HAP-1 (cell line): ENCODE results near the gene ARHGAP6.
A peak's percentile ranks its signal among the peaks of the same experiment; 100 is the strongest.
"Not testable (repeated sequence)": the region's sequence is repeated elsewhere in the genome, so short reads cannot be mapped to it uniquely, and the experiment has no call there.

Experiments
- DNase-seq, 2 experiments: peaks; one replicate each; pipeline ENCODE4 v3.0.0-alpha.2; 2016 to 2020; ENCODE audit warnings: low spot score in 2 of 2
- H3K27me3 ChIP-seq: fragments of 250-450 bp; sonication (Bioruptor Pico); 2 replicates; pipeline ENCODE4 v1.5.1; 2020; ENCODE audit warnings: low read depth, mild to moderate bottlenecking, moderate library complexity
- H3K36me3 ChIP-seq: fragments of 250-450 bp; sonication (Bioruptor Pico); replicated peaks from 2 replicates; pipeline ENCODE4 v1.5.1; 2020; ENCODE audit warnings: mild to moderate bottlenecking
- H3K4me1 ChIP-seq: fragments of 250-450 bp; sonication (Bioruptor Pico); 2 replicates; pipeline ENCODE4 v1.5.1; 2020; ENCODE audit warnings: mild to moderate bottlenecking
- H3K4me3 ChIP-seq: fragments of 250-450 bp; sonication (Bioruptor Pico); 2 replicates; pipeline ENCODE4 v1.5.1; 2020; ENCODE audit warnings: mild to moderate bottlenecking, moderate library complexity
- H3K9me3 ChIP-seq: fragments of 250-450 bp; sonication (Bioruptor Pico); 2 replicates; pipeline ENCODE4 v1.5.1; 2020; ENCODE audit warnings: mild to moderate bottlenecking, moderate library complexity
- in situ Hi-C: fragments of 300-500 bp; cut with MboI; formaldehyde crosslinking; loops from 3 replicates; pipeline ENCODE4 v1.14.3; 2020; ENCODE audit warnings: low sequenced_read_pairs, inconsistent platforms, mixed read lengths

ARHGAP6 gene

GRCh38 chrX:11578301-11578700, 87.4 kb downstream of the ARHGAP6 start:
- H3K4me3 ChIP-seq, in situ Hi-C loops, H3K27me3 ChIP-seq, H3K36me3 ChIP-seq, DNase-seq, H3K4me1 ChIP-seq, H3K9me3 ChIP-seq: not testable (repeated sequence)

GRCh38 chrX:11577603-11578002, 88.1 kb downstream of the ARHGAP6 start:
- Histone ChIP-seq H3K4me3 (no peak overlapping the region), H3K9me3 (no peaks in the 10 kb centered on the region; the same call in 1 of the 2 replicates), H3K4me1 (no peaks in the 10 kb centered on the region), H3K36me3 (no peaks in the 10 kb centered on the region), H3K27me3 (no peaks in the 10 kb centered on the region)
- no peak for DNase-seq
- in situ Hi-C loops = no loop called here

GRCh38 chrX:11575332-11575731, 90.4 kb downstream of the ARHGAP6 start:
- no peak for DNase-seq
- Histone ChIP-seq H3K9me3 (no peaks in the 10 kb centered on the region; the same call in 1 of the 2 replicates), H3K27me3 (no peaks in the 10 kb centered on the region), H3K36me3 (no peaks in the 10 kb centered on the region), H3K4me1 (no peaks in the 10 kb centered on the region), H3K4me3 (no peak overlapping the region)
- in situ Hi-C loops = no loop called here

GRCh38 chrX:11567528-11568220, 98.0 kb downstream of the ARHGAP6 start:
- no peaks in the 10 kb centered on the region for H3K9me3 ChIP-seq
- in situ Hi-C loops = no loop called here
- H3K4me3 ChIP-seq = no peak overlapping the region
- H3K4me1 ChIP-seq = peaks cover 35% of the 10 kb centered on the region
- H3K27me3 ChIP-seq = no peaks in the 10 kb centered on the region
- no peak for DNase-seq
- H3K36me3 ChIP-seq = no peaks in the 10 kb centered on the region

- H3K4me1 ChIP-seq = peaks cover 43% of the 10 kb centered on the region
- in situ Hi-C loops = no loop called here
- no peaks in the 10 kb centered on the region for H3K36me3 ChIP-seq
- no peaks in the 10 kb centered on the region for H3K27me3 ChIP-seq
- no peak overlapping the region for H3K4me3 ChIP-seq
- H3K9me3 ChIP-seq = no peaks in the 10 kb centered on the region
- DNase-seq = peak in 1 of 2 experiments; percentile 48
Measured at GRCh38 chrX:11566789-11567188, 98.9 kb downstream of the ARHGAP6 start.

GRCh38 chrX:11566173-11566572, 99.5 kb downstream of the ARHGAP6 start:
- Histone ChIP-seq H3K9me3 (no peaks in the 10 kb centered on the region), H3K4me3 (no peak overlapping the region), H3K27me3 (no peaks in the 10 kb centered on the region), H3K4me1 (peaks cover 50% of the 10 kb centered on the region), H3K36me3 (no peaks in the 10 kb centered on the region)
- peak; percentile 71 to 100 for DNase-seq
- in situ Hi-C loops = no loop called here

- H3K9me3 ChIP-seq = no peaks in the 10 kb centered on the region
- no peak overlapping the region for H3K4me3 ChIP-seq
- no peaks in the 10 kb centered on the region for H3K36me3 ChIP-seq
- peaks cover 62% of the 10 kb centered on the region for H3K4me1 ChIP-seq
- in situ Hi-C loops = no loop called here
- no peak for DNase-seq
- no peaks in the 10 kb centered on the region for H3K27me3 ChIP-seq
Measured at GRCh38 chrX:11564546-11564945, 101.2 kb downstream of the ARHGAP6 start.

- in situ Hi-C loops = no loop called here
- no peaks in the 10 kb centered on the region for H3K9me3 ChIP-seq
- H3K4me3 ChIP-seq = no peak overlapping the region
- H3K4me1 ChIP-seq = peaks cover 62% of the 10 kb centered on the region
- DNase-seq = peak in 1 of 2 experiments; percentile 39
- no peaks in the 10 kb centered on the region for H3K27me3 ChIP-seq
- H3K36me3 ChIP-seq = no peaks in the 10 kb centered on the region
Measured at GRCh38 chrX:11562570-11562969, 103.2 kb downstream of the ARHGAP6 start.

GRCh38 chrX:11558972-11559371, 106.7 kb downstream of the ARHGAP6 start:
- Histone ChIP-seq H3K9me3 (no peaks in the 10 kb centered on the region), H3K4me3 (no peak overlapping the region), H3K4me1 (peaks cover 38% of the 10 kb centered on the region), H3K27me3 (no peaks in the 10 kb centered on the region), H3K36me3 (no peaks in the 10 kb centered on the region)
- in situ Hi-C loops = no loop called here
- DNase-seq = peak in 1 of 2 experiments; percentile 70

- Histone ChIP-seq H3K4me3 (no peak overlapping the region), H3K36me3 (no peaks in the 10 kb centered on the region), H3K27me3 (no peaks in the 10 kb centered on the region), H3K9me3 (no peaks in the 10 kb centered on the region), H3K4me1 (peaks cover 22% of the 10 kb centered on the region)
- no peak for DNase-seq
- in situ Hi-C loops = no loop called here
Measured at GRCh38 chrX:11557120-11557519, 108.6 kb downstream of the ARHGAP6 start.

- in situ Hi-C loops = no loop called here
- Histone ChIP-seq H3K36me3 (no peaks in the 10 kb centered on the region), H3K4me3 (no peak overlapping the region), H3K9me3 (no peaks in the 10 kb centered on the region), H3K27me3 (no peaks in the 10 kb centered on the region), H3K4me1 (peaks cover 9% of the 10 kb centered on the region)
- DNase-seq = no peak
Measured at GRCh38 chrX:11555759-11556158, 110.0 kb downstream of the ARHGAP6 start.

- Histone ChIP-seq H3K4me3 (no peak overlapping the region), H3K9me3 (no peaks in the 10 kb centered on the region), H3K36me3 (no peaks in the 10 kb centered on the region), H3K27me3 (no peaks in the 10 kb centered on the region), H3K4me1 (peaks cover 3% of the 10 kb centered on the region)
- no peak for DNase-seq
- in situ Hi-C loops = no loop called here
Measured at GRCh38 chrX:11553594-11553993, 112.1 kb downstream of the ARHGAP6 start.

GRCh38 chrX:11551151-11551550, 114.6 kb downstream of the ARHGAP6 start:
- in situ Hi-C loops = no loop called here
- H3K36me3 ChIP-seq = no peaks in the 10 kb centered on the region
- H3K27me3 ChIP-seq = no peaks in the 10 kb centered on the region
- no peak overlapping the region for H3K4me3 ChIP-seq
- no peaks in the 10 kb centered on the region for H3K9me3 ChIP-seq
- DNase-seq = no peak
- peaks cover 3% of the 10 kb centered on the region for H3K4me1 ChIP-seq

- Histone ChIP-seq H3K9me3 (no peaks in the 10 kb centered on the region), H3K27me3 (no peaks in the 10 kb centered on the region; the same call in 1 of the 2 replicates), H3K4me3 (no peak overlapping the region), H3K4me1 (peaks cover 3% of the 10 kb centered on the region), H3K36me3 (no peaks in the 10 kb centered on the region)
- DNase-seq = no peak
- in situ Hi-C loops = no loop called here
Measured at GRCh38 chrX:11546917-11547316, 118.8 kb downstream of the ARHGAP6 start.

- no peaks in the 10 kb centered on the region for H3K4me1 ChIP-seq
- no peaks in the 10 kb centered on the region for H3K36me3 ChIP-seq
- in situ Hi-C loops = no loop called here
- no peak overlapping the region for H3K4me3 ChIP-seq
- no peak for DNase-seq
- peaks cover 3% of the 10 kb centered on the region; the same call in 1 of the 2 replicates for H3K9me3 ChIP-seq
- no peaks in the 10 kb centered on the region; the same call in 1 of the 2 replicates for H3K27me3 ChIP-seq
Measured at GRCh38 chrX:11543249-11543648, 122.5 kb downstream of the ARHGAP6 start.
